GM19239 (cell line): ENCODE measurements around the gene ACTRT3.
"Not testable (repeated sequence)": the region's sequence is repeated elsewhere in the genome, so short reads cannot be mapped to it uniquely, and the experiment has no call there.

Experiments
- DNase-seq: peaks from one replicate; pipeline ENCODE4 v3.0.0; 2011; ENCODE audit warnings: low spot score; ENCODE audit not compliant: insufficient read length
- FAIRE-seq: peaks from 2 replicates; lab custom pipeline; 2011; peaks lifted over from hg19 to GRCh38; lab: Jason Lieb, UNC

ACTRT3 gene

GRCh38 chr3:169774186-169774585 is 4.8 kb upstream of the ACTRT3 start:
- DNase-seq (no peak), FAIRE-seq (peak; percentile 8)

- peak; percentile 61 for DNase-seq
- peak; percentile 99 for FAIRE-seq
These were observed 3.8 kb upstream of the ACTRT3 start, which contains the start of gene MYNN for GRCh38 chr3:169772897-169773816. Gene MYNN (plus strand): TSS chr3:169773396. CDS start chr3:169774296, 900 bp downstream.

- FAIRE-seq (no peak), DNase-seq (peak; percentile 7)
These were observed 3.0 kb upstream of the ACTRT3 start for GRCh38 chr3:169772305-169772896.

GRCh38 chr3:169771497-169772304 is 2.3 kb upstream of the ACTRT3 start:
- FAIRE-seq, result no peak

GRCh38 chr3:169764882-169765612 is 4.3 kb downstream of the ACTRT3 start, which contains the start of gene TERC:
Gene TERC (minus strand): TSS chr3:169765060.
- FAIRE-seq, result peak; percentile 98
- DNase-seq, result peak; percentile 72

More at GRCh38 chr3:169771497-169772304, 2.3 kb upstream of the ACTRT3 start:
- DNase-seq, result peak; percentile 7

- FAIRE-seq, result peak; percentile 52
- no peak for DNase-seq
These were observed 5.0 kb downstream of the ACTRT3 start for GRCh38 chr3:169764312-169764881.

- FAIRE-seq, result no peak
- no peak for DNase-seq
These were observed 8.9 kb downstream of the ACTRT3 start for GRCh38 chr3:169760479-169760878.

- no peak for DNase-seq
- FAIRE-seq, result no peak
These were observed 10.1 kb downstream of the ACTRT3 start for GRCh38 chr3:169759256-169759655.

GRCh38 chr3:169758359-169758994 is 10.9 kb downstream of the ACTRT3 start:
- FAIRE-seq (no peak), DNase-seq (no peak)

- no peak for DNase-seq
- FAIRE-seq, result no peak
These were observed 13.9 kb downstream of the ACTRT3 start for GRCh38 chr3:169755488-169755887.

- no peak for DNase-seq
- FAIRE-seq, result no peak
These were observed 14.7 kb downstream of the ACTRT3 start for GRCh38 chr3:169754711-169755110.

- DNase-seq (no peak), FAIRE-seq (no peak)
These were observed 17.5 kb downstream of the ACTRT3 start for GRCh38 chr3:169751875-169752274.

- FAIRE-seq (no peak), DNase-seq (no peak)
These were observed 18.7 kb downstream of the ACTRT3 start for GRCh38 chr3:169750665-169751064.

GRCh38 chr3:169748670-169749069 is 20.7 kb downstream of the ACTRT3 start:
- FAIRE-seq (no peak), DNase-seq (no peak)

- FAIRE-seq (no peak), DNase-seq (no peak)
These were observed 22.4 kb downstream of the ACTRT3 start for GRCh38 chr3:169746924-169747323.

- FAIRE-seq, result peak; percentile 4
- no peak for DNase-seq
These were observed 24.9 kb downstream of the ACTRT3 start for GRCh38 chr3:169744366-169745054.

GRCh38 chr3:169739067-169739466 is 30.3 kb downstream of the ACTRT3 start:
- no peak for DNase-seq
- FAIRE-seq, result no peak

GRCh38 chr3:169731857-169732256 is 37.5 kb downstream of the ACTRT3 start:
- not testable (repeated sequence) for DNase-seq, FAIRE-seq
